Chondrocyte (in vitro differentiated cells): ENCODE measurements around the gene ATP13A3. TPM values are rescaled to one million over a fixed set of nuclear protein-coding genes. Genes with fewer than 3 reads are reported as not detected.

ENCODE experiments used
- DNase-seq: peaks from one replicate; pipeline ENCODE4 v3.0.0; 2021; ENCODE audit warnings: mixed read lengths, low spot score
- H3K27ac Mint-ChIP-seq: one replicate; pipeline ENCODE4 v1.8.0; 2021; ENCODE audit warnings: mild to moderate bottlenecking, moderate library complexity, mixed read lengths; ENCODE audit not compliant: unreplicated experiment
- H3K27me3 Mint-ChIP-seq: 2 replicates; pipeline ENCODE4 v1.8.0; 2021; ENCODE audit warnings: low read depth, mixed read lengths
- H3K36me3 Mint-ChIP-seq: 2 replicates; pipeline ENCODE4 v1.8.0; 2021; ENCODE audit warnings: low read depth, mixed read lengths
- H3K4me1 Mint-ChIP-seq: 2 replicates; pipeline ENCODE4 v1.8.0; 2021; ENCODE audit warnings: low read depth, mild to moderate bottlenecking, mixed read lengths
- H3K4me3 Mint-ChIP-seq: one replicate; pipeline ENCODE4 v1.8.0; 2021; ENCODE audit warnings: mild to moderate bottlenecking, moderate library complexity, mixed read lengths; ENCODE audit not compliant: unreplicated experiment
- H3K9me3 Mint-ChIP-seq: 2 replicates; pipeline ENCODE4 v1.8.0; 2021; ENCODE audit warnings: low read depth, mixed read lengths
- total RNA-seq: library from RNA; stranded (reverse); gene quantifications from 3 replicates; pipeline ENCODE4 v1.2.1, GENCODE V29; 2021
- TF ChIP-seq, protein P1 (sequence below): fragments of 200-600 bp; sonication (generic); IDR thresholded peaks from 2 replicates; pipeline ENCODE4 v1.5.0; 2021; ENCODE audit warnings: antibody characterized with exemption, mild to moderate bottlenecking, moderate library complexity

ATP13A3 gene
- total RNA-seq, 1 donor from 2014 or later = 87.7 TPM

DNA sequence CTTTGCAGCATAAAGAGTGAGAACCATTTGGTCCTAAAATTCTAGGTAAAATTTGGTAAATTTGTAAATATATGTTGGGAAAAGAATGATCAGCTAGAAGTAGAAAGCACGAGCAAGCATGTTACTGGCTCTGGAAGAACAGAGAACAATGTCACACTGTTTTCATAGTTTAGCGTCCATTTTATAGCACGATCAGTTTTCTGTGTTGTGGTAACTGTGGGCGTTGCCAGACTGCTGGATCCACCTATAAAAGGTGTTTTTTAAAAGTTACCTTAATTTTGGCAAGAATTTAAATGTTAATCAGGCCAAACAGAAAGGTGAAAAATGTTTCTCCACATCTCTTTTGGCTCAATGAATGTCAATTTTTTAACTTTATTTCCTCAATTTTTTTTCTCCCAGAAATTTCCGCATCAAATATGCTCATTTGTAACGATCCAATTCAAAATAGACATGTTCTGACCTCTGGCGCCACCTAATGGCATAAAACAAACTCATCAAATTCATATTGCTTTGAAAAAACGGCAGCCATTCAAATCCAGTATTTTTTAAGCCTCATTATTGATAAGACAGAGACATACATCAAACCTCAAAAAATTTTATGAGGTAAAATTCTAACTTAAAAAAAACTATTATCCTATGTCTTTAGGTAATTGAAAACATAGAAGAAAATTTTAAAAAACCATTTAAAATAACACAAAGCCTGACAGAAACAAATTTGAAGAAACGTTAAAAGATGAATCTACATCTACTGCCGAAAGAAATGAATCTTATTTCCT is 82.2 kb downstream of the ATP13A3 start:
- Mint-ChIP-seq H3K36me3 (peaks cover 6% of the 10 kb centered on the region), H3K4me1 (peaks cover 5% of the 10 kb centered on the region), H3K9me3 (no peaks in the 10 kb centered on the region), H3K27ac (no peak overlapping the region), H3K4me3 (no peak overlapping the region), H3K27me3 (no peaks in the 10 kb centered on the region)
- TF ChIP-seq, protein P1, sequence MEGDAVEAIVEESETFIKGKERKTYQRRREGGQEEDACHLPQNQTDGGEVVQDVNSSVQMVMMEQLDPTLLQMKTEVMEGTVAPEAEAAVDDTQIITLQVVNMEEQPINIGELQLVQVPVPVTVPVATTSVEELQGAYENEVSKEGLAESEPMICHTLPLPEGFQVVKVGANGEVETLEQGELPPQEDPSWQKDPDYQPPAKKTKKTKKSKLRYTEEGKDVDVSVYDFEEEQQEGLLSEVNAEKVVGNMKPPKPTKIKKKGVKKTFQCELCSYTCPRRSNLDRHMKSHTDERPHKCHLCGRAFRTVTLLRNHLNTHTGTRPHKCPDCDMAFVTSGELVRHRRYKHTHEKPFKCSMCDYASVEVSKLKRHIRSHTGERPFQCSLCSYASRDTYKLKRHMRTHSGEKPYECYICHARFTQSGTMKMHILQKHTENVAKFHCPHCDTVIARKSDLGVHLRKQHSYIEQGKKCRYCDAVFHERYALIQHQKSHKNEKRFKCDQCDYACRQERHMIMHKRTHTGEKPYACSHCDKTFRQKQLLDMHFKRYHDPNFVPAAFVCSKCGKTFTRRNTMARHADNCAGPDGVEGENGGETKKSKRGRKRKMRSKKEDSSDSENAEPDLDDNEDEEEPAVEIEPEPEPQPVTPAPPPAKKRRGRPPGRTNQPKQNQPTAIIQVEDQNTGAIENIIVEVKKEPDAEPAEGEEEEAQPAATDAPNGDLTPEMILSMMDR = peak; percentile 92
- DNase-seq = no peak

DNA sequence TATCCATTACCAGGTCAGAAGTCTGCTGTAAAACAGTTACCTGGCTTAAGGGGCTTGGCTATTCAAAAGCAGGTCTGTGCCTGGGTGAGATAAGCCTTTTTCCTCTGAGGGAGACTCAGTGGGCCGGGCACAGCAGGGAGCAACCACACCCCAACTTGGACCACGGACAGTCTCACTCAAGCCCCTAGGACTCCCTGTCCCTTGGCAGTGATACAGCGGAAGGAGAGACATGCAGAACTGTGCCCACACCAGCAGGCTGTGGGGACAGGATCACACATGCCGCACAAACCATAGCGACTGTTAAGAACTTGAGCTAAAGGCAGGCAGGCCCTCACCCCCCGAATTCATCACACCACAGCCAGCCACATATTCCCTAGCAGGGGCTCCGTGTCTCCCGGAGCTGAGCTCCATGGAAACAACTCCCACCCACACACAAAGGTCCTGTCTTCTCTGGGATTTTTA is 84.9 kb downstream of the ATP13A3 start:
- TF ChIP-seq, protein P1 = no peak
- DNase-seq = no peak
- H3K36me3 Mint-ChIP-seq = peaks cover 3% of the 10 kb centered on the region
- no peak overlapping the region for H3K27ac Mint-ChIP-seq
- no peak overlapping the region for H3K4me3 Mint-ChIP-seq
- no peaks in the 10 kb centered on the region for H3K4me1 Mint-ChIP-seq
- no peaks in the 10 kb centered on the region for H3K27me3 Mint-ChIP-seq
- H3K9me3 Mint-ChIP-seq = no peaks in the 10 kb centered on the region

DNA sequence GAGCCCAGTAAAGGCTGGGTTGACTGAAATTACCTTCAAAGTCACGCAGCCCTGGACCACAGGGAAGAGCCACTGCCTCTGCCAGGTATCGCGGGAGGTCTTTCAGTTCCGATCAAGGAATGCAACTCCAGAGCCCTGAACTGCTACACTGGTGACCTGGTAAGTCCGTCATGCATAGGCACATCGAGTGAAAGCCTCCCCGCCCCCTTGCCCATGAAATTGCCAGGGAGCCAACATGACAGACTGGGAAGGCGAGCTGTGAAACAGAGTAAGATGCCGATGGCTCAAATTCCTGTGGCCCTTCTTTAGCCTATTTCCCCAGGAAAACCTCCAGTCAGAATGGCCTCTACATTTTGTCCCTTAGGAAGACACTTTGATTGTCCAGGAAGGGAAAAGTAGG is 85.5 kb downstream of the ATP13A3 start:
- Mint-ChIP-seq H3K36me3 (peaks cover 3% of the 10 kb centered on the region), H3K4me1 (no peaks in the 10 kb centered on the region), H3K9me3 (no peaks in the 10 kb centered on the region), H3K27me3 (no peaks in the 10 kb centered on the region), H3K4me3 (no peak overlapping the region), H3K27ac (no peak overlapping the region)
- TF ChIP-seq, protein P1 = no peak
- DNase-seq = no peak

DNA sequence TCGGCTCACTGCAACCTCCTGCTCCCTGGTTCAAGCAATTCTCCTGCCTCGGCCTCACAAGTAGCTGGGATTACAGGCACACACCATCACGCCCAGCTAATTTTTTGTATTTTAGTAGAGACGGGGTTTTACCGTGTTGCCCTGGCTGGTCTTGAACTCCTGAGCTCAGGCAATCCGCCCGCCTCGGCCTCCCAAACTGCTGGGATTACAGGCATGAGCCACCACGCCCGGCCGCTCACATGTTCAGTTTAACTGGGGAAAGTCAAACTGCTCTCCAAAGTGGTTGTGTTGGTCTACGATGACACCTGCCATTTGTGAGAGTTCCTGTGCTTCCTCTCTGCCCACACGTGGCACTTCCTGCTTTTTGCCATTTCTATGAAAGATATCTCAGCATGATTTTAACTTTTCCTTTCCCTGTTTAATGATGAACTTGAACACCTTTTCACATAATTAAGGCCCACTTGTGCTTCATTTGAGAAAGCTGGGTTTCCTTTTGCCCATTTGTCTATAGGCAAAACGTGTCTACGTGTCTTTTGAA is 86.9 kb downstream of the ATP13A3 start:
- H3K9me3 Mint-ChIP-seq = no peaks in the 10 kb centered on the region
- peaks cover 3% of the 10 kb centered on the region for H3K4me1 Mint-ChIP-seq
- H3K27me3 Mint-ChIP-seq = no peaks in the 10 kb centered on the region
- H3K27ac Mint-ChIP-seq = no peak overlapping the region
- H3K36me3 Mint-ChIP-seq = peaks cover 3% of the 10 kb centered on the region
- TF ChIP-seq, protein P1 = no peak
- no peak overlapping the region for H3K4me3 Mint-ChIP-seq
- DNase-seq = no peak

DNA sequence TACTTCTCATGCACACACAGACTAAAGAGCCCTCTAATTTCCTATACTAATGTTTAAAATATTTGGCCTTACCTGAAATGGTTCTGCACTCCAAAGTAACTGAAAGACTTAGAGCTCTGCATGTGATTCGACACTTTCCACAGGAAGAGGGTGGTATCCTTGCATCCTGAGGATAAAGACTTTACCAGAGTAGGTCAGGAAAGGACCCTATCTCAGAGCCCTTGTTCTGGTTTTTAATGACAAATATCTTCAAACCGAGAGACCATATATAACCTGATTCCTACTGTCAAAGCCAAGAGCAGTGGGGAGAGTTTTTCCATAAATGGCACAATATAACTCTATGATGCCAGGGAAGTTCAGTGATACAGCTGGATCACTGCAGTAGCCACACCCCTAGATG is 87.6 kb downstream of the ATP13A3 start, which contains the start of gene GP5:
Gene GP5, minus strand, starts transcription at position 101 of the 400 bp plus-strand sequence. CDS start 984 bp downstream, outside the sequence.
- Mint-ChIP-seq H3K4me3 (no peak within 1 kb of the TSS), H3K4me1 (peaks cover 3% of the 10 kb centered on the region), H3K27me3 (no peaks in the 10 kb centered on the region), H3K9me3 (no peaks in the 10 kb centered on the region), H3K27ac (no peak within 1 kb of the TSS), H3K36me3 (peaks cover 3% of the 10 kb centered on the region)
- TF ChIP-seq, protein P1 = no peak
- no peak for DNase-seq
